HCT116 (cell line): ENCODE measurements around the gene RASIP1.

Experiments used
- CTCF ChIP-seq, 3 experiments: fragments of 200-600 bp in 1 of 3; sonication (generic) in 1 of 3; IDR thresholded peaks in 2 of 3; conservative IDR thresholded peaks in 1 of 3; 2 replicates each; pipeline ENCODE4 v1.5.1; 2012 to 2017; ENCODE audit warnings: low read depth in 2 of 3, low read length in 2 of 3, antibody characterized with exemption in 1 of 3, borderline replicate concordance in 1 of 3, control low read depth in 1 of 3, mild to moderate bottlenecking in 1 of 3, mixed read lengths in 1 of 3, mixed run types in 1 of 3, moderate library complexity in 1 of 3; ENCODE audit not compliant: insufficient read depth in 1 of 3
- EGR1 ChIP-seq: IDR thresholded peaks from 2 replicates; pipeline ENCODE4 v1.6.1; 2012; ENCODE audit warnings: low read depth
- EZH2 ChIP-seq: fragments of 200-600 bp; sonication (generic); IDR thresholded peaks from 2 replicates; pipeline ENCODE4 v1.6.1; 2017; ENCODE audit warnings: antibody characterized with exemption, mixed run types
- EZH2phosphoT487 ChIP-seq: fragments of 200-600 bp; IDR thresholded peaks from 2 replicates; pipeline ENCODE4 v1.6.1; 2018; ENCODE audit warnings: antibody characterized with exemption, borderline replicate concordance
- MAX ChIP-seq: IDR thresholded peaks from 2 replicates; pipeline ENCODE4 v1.6.1; 2012
- POLR2A ChIP-seq: IDR thresholded peaks from 2 replicates; pipeline ENCODE4 v1.7.0; 2011; ENCODE audit warnings: borderline replicate concordance; ENCODE audit not compliant: insufficient read depth, insufficient read length; ENCODE audit errors: extremely low read depth
- POLR2AphosphoS5 ChIP-seq: IDR thresholded peaks from 2 replicates; pipeline ENCODE4 v1.6.1; 2011; ENCODE audit warnings: mild to moderate bottlenecking, low read depth, low read length, moderate library complexity
- REST ChIP-seq: IDR thresholded peaks from 2 replicates; pipeline ENCODE4 v1.6.1; 2012; ENCODE audit warnings: low read depth
- SRF ChIP-seq: IDR thresholded peaks from 2 replicates; pipeline ENCODE4 v1.6.1; 2012; ENCODE audit warnings: low read depth
- TCF7L2 ChIP-seq: IDR thresholded peaks from 2 replicates; pipeline ENCODE4 v1.7.0; 2011; ENCODE audit warnings: borderline replicate concordance, inconsistent platforms; ENCODE audit not compliant: insufficient read depth, insufficient read length; ENCODE audit errors: extremely low read depth
- ZFX ChIP-seq: fragments of 450-650 bp; IDR thresholded peaks from 2 replicates; pipeline ENCODE4 v1.6.1; 2017
- ZNF274 ChIP-seq: fragments of 200-500 bp; sonication (Bioruptor generic); IDR thresholded peaks from 2 replicates; pipeline ENCODE4 v1.6.1; 2014; ENCODE audit warnings: mild to moderate bottlenecking, low read depth, low read length, inconsistent platforms

DNA sequence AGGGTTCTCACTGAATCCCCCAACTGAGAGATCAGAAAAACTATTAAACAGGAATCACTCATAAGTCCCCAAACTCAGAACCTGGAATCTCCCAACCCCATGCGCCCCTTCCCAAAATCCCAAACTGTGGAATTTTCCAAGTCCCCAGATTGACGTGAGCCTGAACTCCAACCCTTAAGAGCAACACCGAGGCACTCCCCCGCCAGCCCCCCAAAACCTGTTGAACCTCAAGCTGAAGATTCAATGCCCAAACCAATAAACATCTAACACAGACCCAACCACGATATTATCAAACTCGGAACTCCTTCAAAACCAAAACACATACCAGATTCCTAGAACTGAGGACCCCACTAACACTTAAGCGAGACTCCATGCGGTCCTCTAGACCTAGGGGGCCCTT lies 5.7 kb upstream of the RASIP1 start:
- TF ChIP-seq CTCF (IDR thresholded peaks at IDR 0.05 in 2 of 3, conservative IDR thresholded peaks at IDR 0.05 in 1 of 3; ENCODE audit: borderline replicate concordance in 1 of 3, insufficient read depth in 1 of 3, low read depth in 2 of 3, low read length in 2 of 3) (no peak), ZFX (no peak), EZH2phosphoT487 (no peak), ZNF274 (no peak), EGR1 (no peak), SRF (no peak), POLR2AphosphoS5 (0 out of 2 replicates have a peak, but pooled peaks have one; percentile 1), TCF7L2 (no peak), MAX (no peak), EZH2 (no peak), REST (no peak), POLR2A (no peak)
